GM19238 (cell line): ENCODE results near the gene RRM1.
"Not testable (repeated sequence)": the region's sequence is repeated elsewhere in the genome, so short reads cannot be mapped to it uniquely, and the experiment has no call there.

Source experiments
- DNase-seq: peaks from one replicate; pipeline ENCODE4 v3.0.0; 2011; ENCODE audit warnings: low spot score; ENCODE audit not compliant: insufficient read length

Gene RRM1

GRCh38 chr11:4094348-4095291, at the start of gene RRM1:
Gene RRM1 (plus strand): TSS chr11:4094799. CDS start chr11:4095013, 214 bp downstream.
- peak; percentile 72 for DNase-seq

- DNase-seq, result no peak
Observed at GRCh38 chr11:4044976-4045646, 49.5 kb upstream of the RRM1 start.

GRCh38 chr11:4048340-4048739, 46.3 kb upstream of the RRM1 start:
- DNase-seq, result no peak

- DNase-seq, result no peak
Observed at GRCh38 chr11:4049006-4049405, 45.6 kb upstream of the RRM1 start.

GRCh38 chr11:4050138-4050537, 44.5 kb upstream of the RRM1 start:
- DNase-seq, result no peak

- not testable (repeated sequence) for DNase-seq
Observed at GRCh38 chr11:4053200-4053599, 41.4 kb upstream of the RRM1 start.

GRCh38 chr11:4054643-4055042, 40.0 kb upstream of the RRM1 start:
- no peak for DNase-seq

- DNase-seq, result no peak
Observed at GRCh38 chr11:4059424-4059823, 35.2 kb upstream of the RRM1 start.

GRCh38 chr11:4060182-4060923, 34.2 kb upstream of the RRM1 start:
- no peak for DNase-seq

- no peak for DNase-seq
Observed at GRCh38 chr11:4061700-4062099, 32.9 kb upstream of the RRM1 start.

- no peak for DNase-seq
Observed at GRCh38 chr11:4063348-4063747, 31.3 kb upstream of the RRM1 start.

GRCh38 chr11:4064278-4064955, 30.2 kb upstream of the RRM1 start:
- DNase-seq, result no peak

GRCh38 chr11:4065086-4065485, 29.5 kb upstream of the RRM1 start:
- no peak for DNase-seq

- no peak for DNase-seq
Observed at GRCh38 chr11:4065601-4066377, 28.8 kb upstream of the RRM1 start.

GRCh38 chr11:4066910-4067309, 27.7 kb upstream of the RRM1 start:
- no peak for DNase-seq

GRCh38 chr11:4068962-4069361, 25.6 kb upstream of the RRM1 start:
- DNase-seq, result no peak

GRCh38 chr11:4071325-4071724, 23.3 kb upstream of the RRM1 start:
- DNase-seq, result no peak

- DNase-seq, result no peak
Observed at GRCh38 chr11:4071914-4072313, 22.7 kb upstream of the RRM1 start.

GRCh38 chr11:4072668-4073285, 21.8 kb upstream of the RRM1 start:
- DNase-seq, result peak; percentile 43

GRCh38 chr11:4074266-4074665, 20.3 kb upstream of the RRM1 start:
- DNase-seq, result no peak
